OCI-LY1 (cell line): Measurements from ENCODE around the gene TRIOBP.

Experiments
- H2AFZ ChIP-seq: fragments of 200-600 bp; sonication (generic), shearing (Covaris generic); 2 replicates; pipeline ENCODE4 v1.6.0; 2014; ENCODE audit warnings: antibody characterized with exemption, mild to moderate bottlenecking, low read length
- H3F3A ChIP-seq: fragments of 200-600 bp; sonication (generic), shearing (Covaris generic); 2 replicates; pipeline ENCODE4 v1.6.0; 2014; ENCODE audit warnings: mild to moderate bottlenecking, antibody characterized with exemption, low read length, moderate library complexity; ENCODE audit not compliant: insufficient read depth
- H3K27ac ChIP-seq: fragments of 200-600 bp; sonication (generic); 2 replicates; pipeline ENCODE4 v1.5.1; 2014; ENCODE audit warnings: low read length, mixed run types, mild to moderate bottlenecking, low read depth; ENCODE audit not compliant: poor library complexity, severe bottlenecking
- H3K27me3 ChIP-seq: fragments of 200-600 bp; sonication (generic); 2 replicates; pipeline ENCODE4 v1.6.0; 2014; ENCODE audit warnings: antibody characterized with exemption, mild to moderate bottlenecking, low read length, moderate library complexity; ENCODE audit not compliant: insufficient read depth
- H3K36me3 ChIP-seq: fragments of 200-600 bp; sonication (generic); 2 replicates; pipeline ENCODE4 v1.6.1; 2014; ENCODE audit warnings: mild to moderate bottlenecking, antibody characterized with exemption, low read length, moderate library complexity, mixed read lengths; ENCODE audit not compliant: insufficient read depth
- H3K4me1 ChIP-seq: fragments of 200-600 bp; sonication (generic); 2 replicates; pipeline ENCODE4 v1.5.1; 2014; ENCODE audit warnings: mild to moderate bottlenecking, low read length, moderate library complexity; ENCODE audit not compliant: insufficient read depth, severe bottlenecking
- H3K4me2 ChIP-seq: fragments of 200-600 bp; sonication (generic), shearing (Covaris generic); 2 replicates; pipeline ENCODE4 v1.6.1; 2014; ENCODE audit warnings: low read length
- H3K4me3 ChIP-seq: fragments of 200-600 bp; sonication (generic); 2 replicates; pipeline ENCODE4 v1.5.1; 2014; ENCODE audit warnings: low read length, low read depth, mild to moderate bottlenecking, mixed read lengths; ENCODE audit not compliant: poor library complexity, severe bottlenecking
- H3K79me2 ChIP-seq: fragments of 200-600 bp; shearing (Covaris generic); 2 replicates; pipeline ENCODE4 v1.6.1; 2016; ENCODE audit warnings: mixed run types, low read length, mixed read lengths; ENCODE audit not compliant: insufficient read depth
- H3K9ac ChIP-seq: fragments of 200-600 bp; sonication (generic), shearing (Covaris generic); 2 replicates; pipeline ENCODE4 v1.6.1; 2014; ENCODE audit warnings: mild to moderate bottlenecking, low read length, mixed read lengths
- H3K9me2 ChIP-seq: fragments of 200-600 bp; sonication (generic), shearing (Covaris generic); 2 replicates; pipeline ENCODE4 v1.6.1; 2014; ENCODE audit warnings: low read depth, mild to moderate bottlenecking, low read length, mixed read lengths
- H3K9me3 ChIP-seq: fragments of 200-600 bp; shearing (Covaris generic); 2 replicates; pipeline ENCODE4 v1.6.1; 2014; ENCODE audit warnings: low read length, mixed read lengths
- H4K20me1 ChIP-seq: fragments of 200-600 bp; sonication (generic), shearing (Covaris generic); 2 replicates; pipeline ENCODE4 v1.6.0; 2016; ENCODE audit warnings: mild to moderate bottlenecking, low read length; ENCODE audit not compliant: insufficient read depth
- EZH2 ChIP-seq: fragments of 200-600 bp; sonication (generic), shearing (Covaris generic); IDR thresholded peaks from 2 replicates; pipeline ENCODE4 v1.8.0; 2017; ENCODE audit warnings: borderline replicate concordance, mixed run types, mild to moderate bottlenecking, antibody characterized with exemption, low read length, moderate library complexity, mixed read lengths
- TF ChIP-seq, protein P1 (sequence below): fragments of 200-600 bp; sonication (generic), shearing (Covaris generic); IDR thresholded peaks from 2 replicates; pipeline ENCODE4 v1.5.1; 2017; ENCODE audit warnings: mild to moderate bottlenecking, antibody characterized with exemption, low read length, moderate library complexity, mixed read lengths

TRIOBP gene

DNA sequence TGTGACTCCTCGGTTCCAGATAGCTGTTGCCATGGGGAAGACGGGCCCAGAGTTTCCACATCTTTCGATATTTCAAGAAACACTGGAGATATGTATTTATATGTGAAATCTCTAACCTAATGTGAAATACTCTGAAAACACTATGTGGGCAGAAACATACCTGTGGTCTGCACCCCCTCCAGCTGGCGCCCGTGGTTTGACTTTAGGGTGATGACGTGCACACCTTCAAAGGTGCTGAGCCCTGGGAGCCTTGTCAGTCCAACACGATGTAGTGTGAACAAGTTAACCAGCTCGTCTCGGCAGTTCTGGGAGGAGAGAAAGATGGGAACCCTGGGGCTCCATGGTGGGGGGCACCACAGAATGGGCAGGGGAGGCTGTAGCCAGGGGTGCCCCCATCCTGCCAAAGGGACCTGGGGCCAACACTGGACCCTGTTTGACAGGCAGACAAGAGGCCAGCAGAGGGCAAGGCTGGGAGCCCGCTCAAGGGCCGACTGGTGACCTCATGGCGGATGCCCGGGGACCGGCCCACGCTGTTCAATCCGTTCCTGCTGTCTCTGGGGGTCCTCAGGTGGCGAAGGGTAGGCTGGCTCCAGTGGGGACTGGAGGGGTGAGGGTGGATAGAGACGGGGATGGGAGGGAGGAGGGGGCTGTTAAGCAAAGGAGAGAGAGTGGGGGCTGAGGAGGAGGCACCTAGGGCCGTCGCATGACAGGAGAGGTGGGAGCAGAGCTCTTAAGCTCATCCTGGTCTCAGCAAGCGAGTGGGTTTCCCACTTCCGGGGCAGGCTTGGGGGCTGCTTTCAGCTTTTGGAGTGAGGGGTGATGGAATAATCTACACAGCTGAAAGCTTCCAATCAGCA lies 43.8 kb downstream of the TRIOBP start:
- TF ChIP-seq EZH2, result no peak
- TF ChIP-seq, protein P1, sequence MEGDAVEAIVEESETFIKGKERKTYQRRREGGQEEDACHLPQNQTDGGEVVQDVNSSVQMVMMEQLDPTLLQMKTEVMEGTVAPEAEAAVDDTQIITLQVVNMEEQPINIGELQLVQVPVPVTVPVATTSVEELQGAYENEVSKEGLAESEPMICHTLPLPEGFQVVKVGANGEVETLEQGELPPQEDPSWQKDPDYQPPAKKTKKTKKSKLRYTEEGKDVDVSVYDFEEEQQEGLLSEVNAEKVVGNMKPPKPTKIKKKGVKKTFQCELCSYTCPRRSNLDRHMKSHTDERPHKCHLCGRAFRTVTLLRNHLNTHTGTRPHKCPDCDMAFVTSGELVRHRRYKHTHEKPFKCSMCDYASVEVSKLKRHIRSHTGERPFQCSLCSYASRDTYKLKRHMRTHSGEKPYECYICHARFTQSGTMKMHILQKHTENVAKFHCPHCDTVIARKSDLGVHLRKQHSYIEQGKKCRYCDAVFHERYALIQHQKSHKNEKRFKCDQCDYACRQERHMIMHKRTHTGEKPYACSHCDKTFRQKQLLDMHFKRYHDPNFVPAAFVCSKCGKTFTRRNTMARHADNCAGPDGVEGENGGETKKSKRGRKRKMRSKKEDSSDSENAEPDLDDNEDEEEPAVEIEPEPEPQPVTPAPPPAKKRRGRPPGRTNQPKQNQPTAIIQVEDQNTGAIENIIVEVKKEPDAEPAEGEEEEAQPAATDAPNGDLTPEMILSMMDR, result no peak
- no peaks in the 10 kb centered on the region for H3F3A ChIP-seq
- H3K27me3 ChIP-seq, result peaks cover 10% of the 10 kb centered on the region; the same call in 1 of the 2 replicates
- H3K4me3 ChIP-seq, result no peak overlapping the region
- no peaks in the 10 kb centered on the region for H3K9me2 ChIP-seq
- no peaks in the 10 kb centered on the region for H4K20me1 ChIP-seq
- no peak overlapping the region for H3K27ac ChIP-seq
- no peak overlapping the region for H3K4me2 ChIP-seq
- H3K9me3 ChIP-seq, result no peaks in the 10 kb centered on the region
- H3K4me1 ChIP-seq, result peaks cover 20% of the 10 kb centered on the region
- H3K9ac ChIP-seq, result no peak overlapping the region
- peaks cover 6% of the 10 kb centered on the region; the same call in 1 of the 2 replicates for H3K36me3 ChIP-seq
- no peaks in the 10 kb centered on the region for H3K79me2 ChIP-seq
- H2AFZ ChIP-seq, result no peak overlapping the region

DNA sequence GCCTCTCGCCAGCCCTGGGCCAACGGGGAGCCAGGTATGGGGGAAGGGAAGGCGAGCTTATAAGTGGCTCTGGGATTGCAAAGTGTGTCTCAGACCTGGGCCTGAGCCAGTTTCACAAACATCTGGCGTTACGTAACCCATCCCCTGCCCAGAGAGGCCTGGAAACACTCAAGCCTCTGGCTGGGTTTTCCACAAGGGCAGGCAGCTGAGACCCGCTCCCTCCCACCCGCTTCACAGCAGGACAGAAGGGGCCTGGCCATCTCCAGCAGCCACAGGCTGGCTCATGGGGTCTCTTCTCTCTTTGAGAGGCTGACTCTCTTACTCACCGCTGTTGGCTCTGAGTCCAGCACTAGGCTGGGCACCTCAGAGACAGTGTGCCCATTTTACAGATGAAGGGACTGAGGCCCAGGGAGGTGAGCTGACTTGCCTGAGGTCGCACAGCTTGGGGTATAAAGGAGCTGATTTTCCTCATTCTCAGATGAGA lies 44.5 kb downstream of the TRIOBP start:
- Histone ChIP-seq H4K20me1 (no peaks in the 10 kb centered on the region), H3K9me3 (no peaks in the 10 kb centered on the region), H3K9ac (no peak overlapping the region), H3K4me3 (no peak overlapping the region), H3K27me3 (peaks cover 10% of the 10 kb centered on the region; the same call in 1 of the 2 replicates), H3K9me2 (no peaks in the 10 kb centered on the region), H2AFZ (no peak overlapping the region), H3K27ac (no peak overlapping the region), H3F3A (no peaks in the 10 kb centered on the region), H3K36me3 (peaks cover 6% of the 10 kb centered on the region; the same call in 1 of the 2 replicates), H3K4me1 (peaks cover 20% of the 10 kb centered on the region), H3K4me2 (no peak overlapping the region), H3K79me2 (no peaks in the 10 kb centered on the region)
- TF ChIP-seq EZH2, result no peak
- TF ChIP-seq, protein P1, result no peak

DNA sequence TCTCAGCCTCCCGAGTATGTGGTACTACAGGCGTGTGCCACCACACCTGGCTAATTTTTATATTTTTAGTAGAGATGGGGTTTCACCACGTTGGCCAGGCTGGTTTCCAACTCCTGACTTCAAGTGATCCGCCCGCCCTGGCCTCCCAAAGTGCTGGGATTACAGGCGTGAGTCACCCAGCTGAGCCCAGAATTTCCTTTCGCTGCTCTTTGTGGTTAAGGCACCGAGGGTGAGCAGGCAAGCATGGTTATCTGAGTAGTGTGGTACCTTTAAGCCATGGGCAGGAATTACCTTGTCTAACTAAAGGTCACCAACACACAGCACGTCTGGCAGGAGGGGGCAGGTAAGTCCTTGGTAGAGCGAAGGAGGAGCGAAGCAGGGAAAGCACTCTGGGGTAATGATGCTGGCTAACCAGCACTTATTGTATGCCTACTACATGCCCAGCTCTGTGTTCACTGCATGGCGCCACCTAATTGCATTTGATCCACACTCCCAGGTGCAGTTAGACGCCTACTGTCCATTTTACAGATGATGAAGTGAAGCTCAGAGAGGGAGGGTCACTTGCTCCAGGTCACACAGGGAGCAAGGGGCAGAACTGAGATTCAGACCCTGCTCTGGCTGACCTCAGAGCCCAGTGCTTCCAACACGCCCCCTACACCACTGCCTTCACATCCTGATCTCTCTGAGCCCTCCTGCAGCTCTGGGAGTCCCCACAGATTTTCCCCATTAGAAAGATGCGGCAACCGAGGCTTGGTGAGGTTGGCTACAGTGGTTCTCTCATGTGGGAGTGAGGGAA lies 45.7 kb downstream of the TRIOBP start:
- H3K27me3 ChIP-seq, result peaks cover 10% of the 10 kb centered on the region; the same call in 1 of the 2 replicates
- no peaks in the 10 kb centered on the region for H3F3A ChIP-seq
- H3K36me3 ChIP-seq, result peaks cover 6% of the 10 kb centered on the region; the same call in 1 of the 2 replicates
- no peaks in the 10 kb centered on the region for H4K20me1 ChIP-seq
- no peaks in the 10 kb centered on the region for H3K79me2 ChIP-seq
- no peak overlapping the region for H2AFZ ChIP-seq
- no peak overlapping the region for H3K4me3 ChIP-seq
- no peak overlapping the region for H3K9ac ChIP-seq
- H3K27ac ChIP-seq, result no peak overlapping the region
- H3K9me3 ChIP-seq, result no peaks in the 10 kb centered on the region
- no peaks in the 10 kb centered on the region for H3K9me2 ChIP-seq
- TF ChIP-seq EZH2, result no peak
- TF ChIP-seq, protein P1, result no peak
- H3K4me1 ChIP-seq, result peaks cover 27% of the 10 kb centered on the region
- no peak overlapping the region for H3K4me2 ChIP-seq
